Naive B cell (primary cell): Measurements from ENCODE around the gene CMIP. TPM values are rescaled to one million over a fixed set of nuclear protein-coding genes. Genes with fewer than 3 reads are reported as not detected.
A peak's percentile ranks its signal among the peaks of the same experiment; 100 is the strongest.

Source experiments
- ATAC-seq, 2 donors: fragments of 150-1000 bp; cut with Tn5 transposase; 2 replicates each; pipeline ENCODE4 v1.10.0; 2021; ENCODE audit warnings: low read depth in 2 of 2, mild to moderate bottlenecking in 2 of 2, moderate library complexity in 2 of 2
- DNase-seq: peaks from one replicate; pipeline ENCODE4 v3.0.0; 2022
- H3K27ac Mint-ChIP-seq, 6 donors: one replicate each; pipeline ENCODE4 v1.8.0; 2020 to 2022; ENCODE audit warnings: mild to moderate bottlenecking in 6 of 6, mixed read lengths in 6 of 6, moderate library complexity in 5 of 6, inconsistent platforms in 2 of 6
- H3K27me3 Mint-ChIP-seq, 3 donors: one replicate each; pipeline ENCODE4 v1.8.0; 2021 to 2022; ENCODE audit warnings: mixed read lengths in 3 of 3, mild to moderate bottlenecking in 1 of 3
- H3K36me3 Mint-ChIP-seq, 2 donors: one replicate each; pipeline ENCODE4 v1.8.0; 2020 to 2022; ENCODE audit warnings: mixed read lengths in 2 of 2, inconsistent platforms in 1 of 2, mild to moderate bottlenecking in 1 of 2
- H3K4me1 Mint-ChIP-seq, 3 donors: one replicate each; pipeline ENCODE4 v1.8.0; 2020 to 2022; ENCODE audit warnings: mixed read lengths in 3 of 3, inconsistent platforms in 1 of 3, mild to moderate bottlenecking in 1 of 3, moderate library complexity in 1 of 3
- H3K4me3 Mint-ChIP-seq, 8 donors: one replicate each; pipeline ENCODE4 v1.8.0; 2020 to 2022; ENCODE audit warnings: mild to moderate bottlenecking in 8 of 8, mixed read lengths in 8 of 8, moderate library complexity in 8 of 8, inconsistent platforms in 2 of 8
- H3K9me3 Mint-ChIP-seq, 7 donors: one replicate each; pipeline ENCODE4 v1.8.0; 2020 to 2022; ENCODE audit warnings: mixed read lengths in 7 of 7, mild to moderate bottlenecking in 5 of 7, inconsistent platforms in 2 of 7, moderate library complexity in 1 of 7
- polyA plus RNA-seq, 6 donors: library from polyadenylated mRNA; unstranded; fragments of 300-500 nt; fragmentation: Illumina TruSeq; gene quantifications; one replicate each; pipeline ENCODE4 v1.2.3, GENCODE V29; 2021; ENCODE audit warnings: low read depth in 6 of 6

CMIP gene
- polyA plus RNA-seq, 6 donors from 2014 or later, result 0.61 to 2.5 (median 1.3) TPM

GRCh38 chr16:81599034-81599744, 154.6 kb downstream of the CMIP start:
- no peaks in the 10 kb centered on the region for H3K27me3 Mint-ChIP-seq
- H3K9me3 Mint-ChIP-seq, result peaks cover 0 to 1% (median 0%) of the 10 kb centered on the region in 7 donors
- ATAC-seq (no peak), DNase-seq (no peak)
- peak overlapping the region in 1 of 8 donors; percentile 34 for H3K4me3 Mint-ChIP-seq
- peaks cover 35 to 51% (median 45%) of the 10 kb centered on the region in 3 donors for H3K4me1 Mint-ChIP-seq
- H3K27ac Mint-ChIP-seq, result peak overlapping the region in 3 of 6 donors; percentile 63 to 90 (median 65)
- H3K36me3 Mint-ChIP-seq, result peaks cover 0 to 7% of the 10 kb centered on the region in 2 donors

- Mint-ChIP-seq H3K9me3 (peaks cover 0 to 1% (median 0%) of the 10 kb centered on the region in 7 donors), H3K4me1 (peaks cover 31 to 48% (median 47%) of the 10 kb centered on the region in 3 donors), H3K27me3 (no peaks in the 10 kb centered on the region), H3K4me3 (no peak overlapping the region), H3K27ac (peak overlapping the region in 1 of 6 donors; percentile 28), H3K36me3 (peaks cover 0 to 3% of the 10 kb centered on the region in 2 donors)
- ATAC-seq, result no peak
- no peak for DNase-seq
Observed at GRCh38 chr16:81600275-81600674, 155.7 kb downstream of the CMIP start.

- ATAC-seq (no peak), DNase-seq (no peak)
- Mint-ChIP-seq H3K27me3 (no peaks in the 10 kb centered on the region), H3K36me3 (peaks cover 0 to 3% of the 10 kb centered on the region in 2 donors), H3K9me3 (peaks cover 0 to 1% (median 0%) of the 10 kb centered on the region in 7 donors), H3K27ac (peak overlapping the region in 4 of 6 donors; percentile 28 to 71 (median 64)), H3K4me1 (peaks cover 31 to 53% (median 52%) of the 10 kb centered on the region in 3 donors), H3K4me3 (no peak overlapping the region)
Observed at GRCh38 chr16:81601008-81601428, 156.4 kb downstream of the CMIP start.

GRCh38 chr16:81601601-81602255, 157.1 kb downstream of the CMIP start:
- H3K4me3 Mint-ChIP-seq, result peak overlapping the region in 1 of 8 donors; percentile 3
- H3K9me3 Mint-ChIP-seq, result peaks cover 0 to 1% (median 0%) of the 10 kb centered on the region in 7 donors
- H3K27me3 Mint-ChIP-seq, result no peaks in the 10 kb centered on the region
- peaks cover 0 to 3% of the 10 kb centered on the region in 2 donors for H3K36me3 Mint-ChIP-seq
- peak overlapping the region in 4 of 6 donors; percentile 5 to 60 (median 34) for H3K27ac Mint-ChIP-seq
- ATAC-seq (no peak), DNase-seq (no peak)
- peaks cover 31 to 58% (median 54%) of the 10 kb centered on the region in 3 donors for H3K4me1 Mint-ChIP-seq

- no peak for DNase-seq
- ATAC-seq, result no peak
- no peaks in the 10 kb centered on the region for H3K27me3 Mint-ChIP-seq
- H3K4me3 Mint-ChIP-seq, result no peak overlapping the region
- H3K36me3 Mint-ChIP-seq, result peaks cover 0 to 3% of the 10 kb centered on the region in 2 donors
- H3K4me1 Mint-ChIP-seq, result peaks cover 31 to 56% (median 50%) of the 10 kb centered on the region in 3 donors
- peaks cover 0 to 1% (median 0%) of the 10 kb centered on the region in 7 donors for H3K9me3 Mint-ChIP-seq
- peak overlapping the region in 1 of 6 donors; percentile 72 for H3K27ac Mint-ChIP-seq
Observed at GRCh38 chr16:81602256-81602776, 157.7 kb downstream of the CMIP start.

- DNase-seq (no peak), ATAC-seq (no peak)
- Mint-ChIP-seq H3K36me3 (peaks cover 0 to 3% of the 10 kb centered on the region in 2 donors), H3K4me3 (no peak overlapping the region), H3K9me3 (peaks cover 0 to 1% (median 0%) of the 10 kb centered on the region in 7 donors), H3K27me3 (no peaks in the 10 kb centered on the region), H3K4me1 (peaks cover 28 to 56% (median 47%) of the 10 kb centered on the region in 3 donors), H3K27ac (peak overlapping the region in 2 of 6 donors; percentile 57 to 72)
Observed at GRCh38 chr16:81602792-81603191, 158.2 kb downstream of the CMIP start.

- ATAC-seq (no peak), DNase-seq (no peak)
- peaks cover 0 to 8% of the 10 kb centered on the region in 2 donors for H3K36me3 Mint-ChIP-seq
- peak overlapping the region in 3 of 6 donors; percentile 5 to 65 (median 57) for H3K27ac Mint-ChIP-seq
- H3K27me3 Mint-ChIP-seq, result no peaks in the 10 kb centered on the region
- H3K4me1 Mint-ChIP-seq, result peaks cover 24 to 56% (median 41%) of the 10 kb centered on the region in 3 donors
- no peaks in the 10 kb centered on the region for H3K9me3 Mint-ChIP-seq
- no peak overlapping the region for H3K4me3 Mint-ChIP-seq
Observed at GRCh38 chr16:81604960-81605383, 160.4 kb downstream of the CMIP start.

GRCh38 chr16:81606039-81606438, 161.4 kb downstream of the CMIP start:
- Mint-ChIP-seq H3K27me3 (no peaks in the 10 kb centered on the region), H3K36me3 (peaks cover 0 to 8% of the 10 kb centered on the region in 2 donors), H3K27ac (peak overlapping the region in 3 of 6 donors; percentile 44 to 67 (median 53)), H3K4me3 (no peak overlapping the region), H3K4me1 (peaks cover 23 to 51% (median 32%) of the 10 kb centered on the region in 3 donors), H3K9me3 (no peaks in the 10 kb centered on the region)
- DNase-seq (no peak), ATAC-seq (no peak)

- Mint-ChIP-seq H3K9me3 (no peaks in the 10 kb centered on the region), H3K27me3 (no peaks in the 10 kb centered on the region), H3K4me1 (peaks cover 27 to 57% (median 35%) of the 10 kb centered on the region in 3 donors), H3K36me3 (peaks cover 0 to 8% of the 10 kb centered on the region in 2 donors), H3K27ac (peak overlapping the region in 3 of 6 donors; percentile 53 to 97 (median 84)), H3K4me3 (no peak overlapping the region)
- no peak for ATAC-seq
- no peak for DNase-seq
Observed at GRCh38 chr16:81607006-81607405, 162.4 kb downstream of the CMIP start.

GRCh38 chr16:81607805-81608522, 163.4 kb downstream of the CMIP start:
- H3K4me3 Mint-ChIP-seq, result no peak overlapping the region
- H3K27ac Mint-ChIP-seq, result peak overlapping the region; percentile 16 to 82 (median 68)
- DNase-seq (no peak), ATAC-seq (peak; percentile 7 to 16)
- H3K36me3 Mint-ChIP-seq, result peaks cover 0 to 8% of the 10 kb centered on the region in 2 donors
- no peaks in the 10 kb centered on the region for H3K9me3 Mint-ChIP-seq
- peaks cover 27 to 52% (median 35%) of the 10 kb centered on the region in 3 donors for H3K4me1 Mint-ChIP-seq
- no peaks in the 10 kb centered on the region for H3K27me3 Mint-ChIP-seq

- peak overlapping the region in 5 of 6 donors; percentile 63 to 86 (median 81) for H3K27ac Mint-ChIP-seq
- H3K27me3 Mint-ChIP-seq, result no peaks in the 10 kb centered on the region
- peak; percentile 23 for DNase-seq
- no peaks in the 10 kb centered on the region for H3K9me3 Mint-ChIP-seq
- ATAC-seq, result peak; percentile 80 to 83
- no peak overlapping the region for H3K4me3 Mint-ChIP-seq
- H3K4me1 Mint-ChIP-seq, result peaks cover 27 to 48% (median 35%) of the 10 kb centered on the region in 3 donors
- peaks cover 0 to 5% of the 10 kb centered on the region in 2 donors for H3K36me3 Mint-ChIP-seq
Observed at GRCh38 chr16:81608523-81609209, 164.1 kb downstream of the CMIP start.

GRCh38 chr16:81609323-81609892, 164.8 kb downstream of the CMIP start:
- H3K27ac Mint-ChIP-seq, result peak overlapping the region in 5 of 6 donors; percentile 49 to 94 (median 82)
- H3K4me1 Mint-ChIP-seq, result peaks cover 27 to 46% (median 35%) of the 10 kb centered on the region in 3 donors
- no peaks in the 10 kb centered on the region for H3K27me3 Mint-ChIP-seq
- peaks cover 0 to 5% of the 10 kb centered on the region in 2 donors for H3K36me3 Mint-ChIP-seq
- H3K9me3 Mint-ChIP-seq, result no peaks in the 10 kb centered on the region
- DNase-seq (no peak), ATAC-seq (peak in 1 of 2 donors; percentile 47)
- peak overlapping the region in 1 of 8 donors; percentile 51 for H3K4me3 Mint-ChIP-seq
